ENCODE measurements around the gene THSD4. TPM values are rescaled to one million over a fixed set of nuclear protein-coding genes. Genes with fewer than 3 reads are reported as not detected.

The THSD4 gene
- total and polyA plus RNA-seq, 9 of the 15 experiments (the other 6 are each of a cell fraction or from before 2014, with no cell fraction given), result 0.04 TPM; not detected in 5

GRCh38 chr15:71691081-71691457 lies 575.8 kb downstream of the THSD4 start:
- no peaks in the 10 kb centered on the region for H3K4me1 ChIP-seq (replicated peaks in 1 of 2; ENCODE audit: control insufficient read depth in 2 of 2, insufficient read depth in 2 of 2, low read length in 2 of 2)
- H3K9me3 ChIP-seq (replicated peaks; ENCODE audit: control insufficient read depth, insufficient read depth, low read depth, low read length), result no peaks in the 10 kb centered on the region
- H3K9ac ChIP-seq (ENCODE audit: insufficient read depth in 1 of 2, low read depth in 2 of 2, low read length in 2 of 2), result no peak overlapping the region
- no peaks in the 10 kb centered on the region for H3K27me3 ChIP-seq (ENCODE audit: control insufficient read depth in 2 of 2, insufficient read depth in 2 of 2, low read length in 2 of 2)
- H3K4me2 ChIP-seq (ENCODE audit: insufficient read depth, low read length), result no peak overlapping the region
- 0% methylated on average over 3 of the region's 3 CpGs for WGBS (ENCODE audit: insufficient coverage, low coverage, missing lambda C conversion rate)
- H2AFZ ChIP-seq (ENCODE audit: low read depth, low read length), result no peak overlapping the region
- POLR2A ChIA-PET, result no interaction called here
- in situ Hi-C loops (cut with MboI) (no loop called here), intact Hi-C loops (cut with micrococcal nuclease) (no loop called here)
- no peak for ATAC-seq
- H3K4me3 ChIP-seq, result no peak overlapping the region
- no peaks in the 10 kb centered on the region for H4K20me1 ChIP-seq (replicated peaks; ENCODE audit: control insufficient read depth, insufficient read depth, low read length)
- TF ChIP-seq ARID2 (IDR thresholded peaks at IDR 0.05), result no peak
- TF ChIP-seq TAF15 (IDR thresholded peaks at IDR 0.05; ENCODE audit: low read depth, low read length), result no peak
- TF ChIP-seq, protein P1, sequence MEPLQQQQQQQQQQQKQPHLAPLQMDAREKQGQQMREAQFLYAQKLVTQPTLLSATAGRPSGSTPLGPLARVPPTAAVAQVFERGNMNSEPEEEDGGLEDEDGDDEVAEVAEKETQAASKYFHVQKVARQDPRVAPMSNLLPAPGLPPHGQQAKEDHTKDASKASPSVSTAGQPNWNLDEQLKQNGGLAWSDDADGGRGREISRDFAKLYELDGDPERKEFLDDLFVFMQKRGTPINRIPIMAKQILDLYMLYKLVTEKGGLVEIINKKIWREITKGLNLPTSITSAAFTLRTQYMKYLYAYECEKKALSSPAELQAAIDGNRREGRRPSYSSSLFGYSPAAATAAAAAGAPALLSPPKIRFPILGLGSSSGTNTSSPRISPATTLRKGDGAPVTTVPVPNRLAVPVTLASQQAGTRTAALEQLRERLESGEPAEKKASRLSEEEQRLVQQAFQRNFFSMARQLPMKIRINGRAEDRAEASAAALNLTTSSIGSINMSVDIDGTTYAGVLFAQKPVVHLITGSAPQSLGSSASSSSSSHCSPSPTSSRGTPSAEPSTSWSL (CRISPR knock-in tag; IDR thresholded peaks at IDR 0.05; ENCODE audit: borderline replicate concordance), result no peak
- no peak for TF ChIP-seq ELK3 (CRISPR knock-in tag; IDR thresholded peaks at IDR 0.05)
- no peak for TF ChIP-seq BCOR (IDR thresholded peaks at IDR 0.05)
- no peak for TF ChIP-seq HDAC8 (tag; IDR thresholded peaks at IDR 0.05)
- TF ChIP-seq, protein P2, sequence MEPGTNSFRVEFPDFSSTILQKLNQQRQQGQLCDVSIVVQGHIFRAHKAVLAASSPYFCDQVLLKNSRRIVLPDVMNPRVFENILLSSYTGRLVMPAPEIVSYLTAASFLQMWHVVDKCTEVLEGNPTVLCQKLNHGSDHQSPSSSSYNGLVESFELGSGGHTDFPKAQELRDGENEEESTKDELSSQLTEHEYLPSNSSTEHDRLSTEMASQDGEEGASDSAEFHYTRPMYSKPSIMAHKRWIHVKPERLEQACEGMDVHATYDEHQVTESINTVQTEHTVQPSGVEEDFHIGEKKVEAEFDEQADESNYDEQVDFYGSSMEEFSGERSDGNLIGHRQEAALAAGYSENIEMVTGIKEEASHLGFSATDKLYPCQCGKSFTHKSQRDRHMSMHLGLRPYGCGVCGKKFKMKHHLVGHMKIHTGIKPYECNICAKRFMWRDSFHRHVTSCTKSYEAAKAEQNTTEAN (CRISPR knock-in tag; IDR thresholded peaks at IDR 0.05), result no peak
- TF ChIP-seq CBX3 (IDR thresholded peaks at IDR 0.05; ENCODE audit: borderline replicate concordance in 1 of 2, low read length in 2 of 2), result no peak
- TF ChIP-seq SMAD1 (IDR thresholded peaks at IDR 0.05; ENCODE audit: low read depth, low read length, partially characterized antibody), result no peak
- no peak for TF ChIP-seq ETV1 (tag; conservative IDR thresholded peaks at IDR 0.05; ENCODE audit: low read depth)
- no peak for TF ChIP-seq ZNF316 (IDR thresholded peaks at IDR 0.05)
- TF ChIP-seq RBM25 (IDR thresholded peaks at IDR 0.05; ENCODE audit: low read depth, low read length, severe bottlenecking), result no peak
- no peak for TF ChIP-seq ASH1L (IDR thresholded peaks at IDR 0.05; ENCODE audit: borderline replicate concordance, low read depth, partially characterized antibody)
- no peak for TF ChIP-seq RNF219 (CRISPR knock-in tag; IDR thresholded peaks at IDR 0.05)
- no peak for TF ChIP-seq TCF3 (CRISPR knock-in tag; IDR thresholded peaks at IDR 0.05)
- TF ChIP-seq POLR2AphosphoS5 (IDR thresholded peaks at IDR 0.05; ENCODE audit: control insufficient read depth, insufficient read depth, low read depth, low read length), result no peak
- no peak for TF ChIP-seq NFIX (CRISPR knock-in tag; IDR thresholded peaks at IDR 0.05; ENCODE audit: low read depth)
- no peak for TF ChIP-seq TFAM (CRISPR knock-in tag; conservative IDR thresholded peaks at IDR 0.05)
- H3K9me1 ChIP-seq (ENCODE audit: control insufficient read depth, insufficient read depth, low read length), result no peaks in the 10 kb centered on the region
- H3K27ac ChIP-seq (ENCODE audit: extremely low read depth, low read depth, low read length), result no peak overlapping the region
- CTCF ChIA-PET (ENCODE audit: low intra/inter-chr PET ratio), result no interaction called here
- H3K79me2 ChIP-seq (ENCODE audit: control insufficient read depth, insufficient read depth, low read length), result no peaks in the 10 kb centered on the region
- no TSS peak for BruUV-seq (replicated peaks)
- no peak for FAIRE-seq
- DNase-seq (ENCODE audit: extremely low read depth in 1 of 4, low spot score in 3 of 4), result no peak
- H3K36me3 ChIP-seq (ENCODE audit: control insufficient read depth, insufficient read depth, low read length), result no peaks in the 10 kb centered on the region
